DOHH2 (cell line): ENCODE measurements around the gene MMP21.

ENCODE experiments used
- H3F3A ChIP-seq: fragments of 200-600 bp; sonication (generic), shearing (Covaris generic); 2 replicates; pipeline ENCODE4 v1.6.0; 2016; ENCODE audit warnings: antibody characterized with exemption, mild to moderate bottlenecking; ENCODE audit not compliant: control insufficient read depth, insufficient read depth
- H3K27ac ChIP-seq: fragments of 200-600 bp; sonication (generic); 2 replicates; pipeline ENCODE4 v1.5.1; 2014; ENCODE audit warnings: low read depth, mild to moderate bottlenecking, low read length, moderate library complexity
- H3K27me3 ChIP-seq: fragments of 200-600 bp; sonication (generic); 2 replicates; pipeline ENCODE4 v1.6.1; 2014; ENCODE audit warnings: mild to moderate bottlenecking, low read length, mixed read lengths; ENCODE audit not compliant: control insufficient read depth
- H3K36me3 ChIP-seq: fragments of 200-600 bp; sonication (generic); 2 replicates; pipeline ENCODE4 v1.6.1; 2014; ENCODE audit warnings: mild to moderate bottlenecking, low read length, moderate library complexity, mixed read lengths; ENCODE audit not compliant: control insufficient read depth
- H3K4me1 ChIP-seq: fragments of 200-600 bp; sonication (generic); 2 replicates; pipeline ENCODE4 v1.6.1; 2014; ENCODE audit warnings: mild to moderate bottlenecking, low read length, mixed read lengths; ENCODE audit not compliant: control insufficient read depth
- H3K4me2 ChIP-seq: fragments of 200-600 bp; sonication (generic); 2 replicates; pipeline ENCODE4 v1.6.0; 2014; ENCODE audit warnings: mild to moderate bottlenecking, low read length, moderate library complexity
- H3K4me3 ChIP-seq: fragments of 200-600 bp; sonication (generic); 2 replicates; pipeline ENCODE4 v1.5.1; 2014; ENCODE audit warnings: mild to moderate bottlenecking, low read length, mixed read lengths
- H3K79me2 ChIP-seq: fragments of 200-600 bp; sonication (generic); 2 replicates; pipeline ENCODE4 v1.6.1; 2014; ENCODE audit warnings: mild to moderate bottlenecking, low read length, mixed read lengths; ENCODE audit not compliant: control insufficient read depth
- H3K9me2 ChIP-seq: fragments of 200-600 bp; sonication (generic); replicated peaks from 2 replicates; pipeline ENCODE4 v1.6.1; 2014; ENCODE audit warnings: mild to moderate bottlenecking, low read length, mixed read lengths; ENCODE audit not compliant: control insufficient read depth
- H3K9me3 ChIP-seq: fragments of 200-600 bp; sonication (generic); 2 replicates; pipeline ENCODE4 v1.6.1; 2014; ENCODE audit warnings: antibody characterized with exemption, low read length, mixed read lengths; ENCODE audit not compliant: control insufficient read depth, insufficient read depth
- H4K20me1 ChIP-seq: fragments of 200-600 bp; sonication (generic); 2 replicates; pipeline ENCODE4 v1.6.0; 2014; ENCODE audit warnings: low read depth, mild to moderate bottlenecking, antibody characterized with exemption, low read length, moderate library complexity; ENCODE audit not compliant: control insufficient read depth, insufficient read depth
- CTCF ChIP-seq: fragments of 200-600 bp; sonication (generic); IDR thresholded peaks from one replicate; pipeline ENCODE4 v1.5.1; 2014; ENCODE audit warnings: antibody characterized with exemption, mild to moderate bottlenecking, low read depth, low read length; ENCODE audit not compliant: poor library complexity, severe bottlenecking
- EZH2phosphoT487 ChIP-seq: fragments of 200-600 bp; sonication (generic); IDR thresholded peaks from 2 replicates; pipeline ENCODE4 v1.6.1; 2017; ENCODE audit warnings: borderline replicate concordance, mild to moderate bottlenecking, antibody characterized with exemption, low read length, moderate library complexity, mixed read lengths

The MMP21 gene

GRCh38 chr10:125792342-125793300 is 17.0 kb upstream of the MMP21 start:
- H3F3A ChIP-seq, result no peaks in the 10 kb centered on the region
- H3K4me1 ChIP-seq, result peaks cover 10% of the 10 kb centered on the region
- peaks cover 19% of the 10 kb centered on the region; the same call in 1 of the 2 replicates for H3K36me3 ChIP-seq
- no peaks in the 10 kb centered on the region for H4K20me1 ChIP-seq
- TF ChIP-seq CTCF (no peak), EZH2phosphoT487 (no peak)
- H3K9me3 ChIP-seq, result no peaks in the 10 kb centered on the region
- H3K79me2 ChIP-seq, result no peaks in the 10 kb centered on the region
- H3K4me2 ChIP-seq, result no peak overlapping the region
- H3K27ac ChIP-seq, result no peak overlapping the region
- H3K4me3 ChIP-seq, result no peak overlapping the region
- no peaks in the 10 kb centered on the region for H3K27me3 ChIP-seq
- no peaks in the 10 kb centered on the region for H3K9me2 ChIP-seq

GRCh38 chr10:125788156-125789034 is 12.8 kb upstream of the MMP21 start:
- Histone ChIP-seq H3K36me3 (peaks cover 9% of the 10 kb centered on the region; the same call in 1 of the 2 replicates), H3K9me3 (no peaks in the 10 kb centered on the region), H3K27me3 (no peaks in the 10 kb centered on the region), H3K4me1 (peaks cover 14% of the 10 kb centered on the region), H3K79me2 (no peaks in the 10 kb centered on the region), H3K4me3 (no peak overlapping the region), H3K27ac (no peak overlapping the region), H3K9me2 (no peaks in the 10 kb centered on the region), H3K4me2 (no peak overlapping the region), H3F3A (no peaks in the 10 kb centered on the region), H4K20me1 (no peaks in the 10 kb centered on the region)
- TF ChIP-seq EZH2phosphoT487 (no peak), CTCF (no peak)

GRCh38 chr10:125785791-125786190 is 10.2 kb upstream of the MMP21 start:
- H3K27me3 ChIP-seq, result no peaks in the 10 kb centered on the region
- no peaks in the 10 kb centered on the region for H4K20me1 ChIP-seq
- peaks cover 14% of the 10 kb centered on the region for H3K4me1 ChIP-seq
- no peaks in the 10 kb centered on the region for H3K79me2 ChIP-seq
- TF ChIP-seq CTCF, result no peak
- no peak for TF ChIP-seq EZH2phosphoT487
- H3K4me3 ChIP-seq, result no peak overlapping the region
- no peaks in the 10 kb centered on the region for H3F3A ChIP-seq
- no peak overlapping the region for H3K27ac ChIP-seq
- no peaks in the 10 kb centered on the region for H3K9me3 ChIP-seq
- no peaks in the 10 kb centered on the region for H3K9me2 ChIP-seq
- no peak overlapping the region for H3K4me2 ChIP-seq
- peaks cover 5% of the 10 kb centered on the region; the same call in 1 of the 2 replicates for H3K36me3 ChIP-seq
